Central memory CD4-positive, alpha-beta T cell (primary cell): ENCODE results near the gene PIK3R2.
"Not testable (repeated sequence)": the region's sequence is repeated elsewhere in the genome, so short reads cannot be mapped to it uniquely, and the experiment has no call there.

Experiments used
- DNase-seq: peaks from one replicate; pipeline ENCODE4 v3.0.0; 2022

The PIK3R2 gene

GRCh38 chr19:18156268-18156667 is 3.3 kb downstream of the PIK3R2 start:
- no peak for DNase-seq

GRCh38 chr19:18156841-18157464 is 4.0 kb downstream of the PIK3R2 start:
- no peak for DNase-seq

GRCh38 chr19:18157465-18158063 is 4.6 kb downstream of the PIK3R2 start:
- DNase-seq: no peak

- no peak for DNase-seq
Measured at GRCh38 chr19:18158467-18158866, 5.5 kb downstream of the PIK3R2 start.

GRCh38 chr19:18159059-18159616 is 6.2 kb downstream of the PIK3R2 start:
- not testable (repeated sequence) for DNase-seq

GRCh38 chr19:18159810-18160209 is 6.8 kb downstream of the PIK3R2 start:
- DNase-seq: no peak

GRCh38 chr19:18160493-18160970 is 7.6 kb downstream of the PIK3R2 start:
- no peak for DNase-seq

- peak; percentile 80 for DNase-seq
Measured at GRCh38 chr19:18160971-18161635, 8.1 kb downstream of the PIK3R2 start.

- no peak for DNase-seq
Measured at GRCh38 chr19:18161636-18162002, 8.7 kb downstream of the PIK3R2 start.

GRCh38 chr19:18164072-18164471 is 11.1 kb downstream of the PIK3R2 start:
- DNase-seq: no peak

- no peak for DNase-seq
Measured at GRCh38 chr19:18165794-18166544, 13.0 kb downstream of the PIK3R2 start.

GRCh38 chr19:18167011-18167410 is 14.0 kb downstream of the PIK3R2 start:
- DNase-seq: no peak

- peak; percentile 42 for DNase-seq
Measured at GRCh38 chr19:18167975-18168645, 15.1 kb downstream of the PIK3R2 start.

GRCh38 chr19:18168673-18169381 is 15.9 kb downstream of the PIK3R2 start:
- no peak for DNase-seq

GRCh38 chr19:18170714-18171255 is 17.8 kb downstream of the PIK3R2 start:
- no peak for DNase-seq

- DNase-seq: no peak
Measured at GRCh38 chr19:18171605-18172327, 18.8 kb downstream of the PIK3R2 start.

- no peak for DNase-seq
Measured at GRCh38 chr19:18172331-18173053, 19.5 kb downstream of the PIK3R2 start.

GRCh38 chr19:18173054-18173571 is 20.1 kb downstream of the PIK3R2 start:
- no peak for DNase-seq

- peak; percentile 36 for DNase-seq
Measured at GRCh38 chr19:18173572-18174288, 20.8 kb downstream of the PIK3R2 start, which contains the start of gene IFI30. IFI30 (plus strand) TSS chr19:18173813; CDS start chr19:18173842, 29 bp downstream.
